HEK293 (cell line): Measurements from ENCODE around the gene NGRN.

Source experiments
- GLI2 ChIP-seq: fragments of 450-650 bp; formaldehyde crosslinking; IDR thresholded peaks from 2 replicates; pipeline ENCODE4; 2017; ENCODE audit warnings: missing biosample characterization, missing genetic modification characterization, low read depth, borderline replicate concordance
- GLIS1 ChIP-seq: fragments of 450-650 bp; formaldehyde crosslinking; IDR thresholded peaks from 2 replicates; pipeline ENCODE4 v1.5.1; 2016; ENCODE audit warnings: missing biosample characterization, missing genetic modification characterization
- HOXC10 ChIP-seq: sonication (generic); formaldehyde crosslinking; IDR thresholded peaks from 2 replicates; pipeline ENCODE4 v1.8.1; 2023; ENCODE audit warnings: mild to moderate bottlenecking, missing genetic modification reagents
- IKZF3 ChIP-seq: fragments of 450-650 bp; IDR thresholded peaks from 2 replicates; pipeline ENCODE4 v1.5.0; 2018; ENCODE audit warnings: missing biosample characterization, mild to moderate bottlenecking, missing genetic modification characterization, moderate library complexity
- KLF10 ChIP-seq: fragments of 450-650 bp; IDR thresholded peaks from 2 replicates; pipeline ENCODE4 v1.5.1; 2018; ENCODE audit warnings: missing biosample characterization, mild to moderate bottlenecking, missing genetic modification characterization
- KLF7 ChIP-seq: fragments of 450-650 bp; formaldehyde crosslinking; IDR thresholded peaks from 2 replicates; pipeline ENCODE4 v1.5.1; 2016; ENCODE audit warnings: missing biosample characterization, missing genetic modification characterization, borderline replicate concordance
- MEIS1 ChIP-seq: sonication (generic); formaldehyde crosslinking; IDR thresholded peaks from 2 replicates; pipeline ENCODE4 v1.8.1; 2022; ENCODE audit warnings: missing genetic modification reagents, mild to moderate bottlenecking, borderline replicate concordance
- OSR2 ChIP-seq: fragments of 450-650 bp; formaldehyde crosslinking; IDR thresholded peaks from 2 replicates; pipeline ENCODE4 v1.5.1; 2016; ENCODE audit warnings: missing biosample characterization, missing genetic modification characterization
- RBAK ChIP-seq: fragments of 450-650 bp; formaldehyde crosslinking; IDR thresholded peaks from 2 replicates; pipeline ENCODE4 v1.5.1; 2016; ENCODE audit warnings: missing biosample characterization, missing genetic modification characterization
- YY2 ChIP-seq: fragments of 450-650 bp; formaldehyde crosslinking; IDR thresholded peaks from 2 replicates; pipeline ENCODE4 v1.5.1; 2016; ENCODE audit warnings: missing biosample characterization, missing genetic modification characterization
- ZBTB17 ChIP-seq: fragments of 450-650 bp; formaldehyde crosslinking; IDR thresholded peaks from 2 replicates; pipeline ENCODE4 v1.5.1; 2016; ENCODE audit warnings: missing biosample characterization, missing genetic modification characterization
- ZBTB21 ChIP-seq: fragments of 450-650 bp; formaldehyde crosslinking; IDR thresholded peaks from 2 replicates; pipeline ENCODE4 v1.5.1; 2017; ENCODE audit warnings: missing biosample characterization, missing genetic modification characterization
- ZBTB48 ChIP-seq: fragments of 450-650 bp; formaldehyde crosslinking; IDR thresholded peaks from 2 replicates; pipeline ENCODE4 v1.5.1; 2016; ENCODE audit warnings: missing biosample characterization, missing genetic modification characterization
- ZFP37 ChIP-seq: fragments of 450-650 bp; formaldehyde crosslinking; IDR thresholded peaks from 2 replicates; pipeline ENCODE4 v1.5.1; 2016; ENCODE audit warnings: missing biosample characterization, missing genetic modification characterization
- ZNF114 ChIP-seq: fragments of 450-650 bp; formaldehyde crosslinking; IDR thresholded peaks from 2 replicates; pipeline ENCODE4 v1.5.0; 2017; ENCODE audit warnings: missing biosample characterization, missing genetic modification characterization
- ZNF121 ChIP-seq: fragments of 450-650 bp; formaldehyde crosslinking; IDR thresholded peaks from 2 replicates; pipeline ENCODE4 v1.5.1; 2016; ENCODE audit warnings: missing biosample characterization, missing genetic modification characterization
- ZNF19 ChIP-seq: fragments of 450-650 bp; formaldehyde crosslinking; IDR thresholded peaks from 2 replicates; pipeline ENCODE4; 2016; ENCODE audit warnings: missing biosample characterization, missing genetic modification characterization, low read depth
- ZNF221 ChIP-seq: fragments of 450-650 bp; formaldehyde crosslinking; IDR thresholded peaks from 2 replicates; pipeline ENCODE4 v1.5.1; 2017; ENCODE audit warnings: missing biosample characterization, missing genetic modification characterization, borderline replicate concordance
- ZNF354C ChIP-seq: fragments of 450-650 bp; formaldehyde crosslinking; IDR thresholded peaks from 2 replicates; pipeline ENCODE4 v1.5.1; 2016; ENCODE audit warnings: missing biosample characterization, missing genetic modification characterization, low read depth, borderline replicate concordance
- ZNF366 ChIP-seq: fragments of 450-650 bp; formaldehyde crosslinking; conservative IDR thresholded peaks from 2 replicates; pipeline ENCODE4 v1.5.1; 2016; ENCODE audit warnings: missing biosample characterization, missing genetic modification characterization
- ZNF37A ChIP-seq: fragments of 450-650 bp; IDR thresholded peaks from 2 replicates; pipeline ENCODE4 v1.5.1; 2018; ENCODE audit warnings: missing biosample characterization, missing genetic modification characterization
- ZNF391 ChIP-seq: fragments of 450-650 bp; formaldehyde crosslinking; IDR thresholded peaks from 2 replicates; pipeline ENCODE4 v1.5.1; 2016; ENCODE audit warnings: low read depth, missing biosample characterization, missing genetic modification characterization, borderline replicate concordance
- ZNF394 ChIP-seq: fragments of 450-650 bp; formaldehyde crosslinking; IDR thresholded peaks from 2 replicates; pipeline ENCODE4 v1.5.1; 2016; ENCODE audit warnings: missing biosample characterization, missing genetic modification characterization, mild to moderate bottlenecking, moderate library complexity, borderline replicate concordance
- ZNF521 ChIP-seq: fragments of 450-650 bp; formaldehyde crosslinking; IDR thresholded peaks from 2 replicates; pipeline ENCODE4 v1.5.1; 2017; ENCODE audit warnings: missing biosample characterization, mild to moderate bottlenecking, missing genetic modification characterization
- ZNF530 ChIP-seq: fragments of 450-650 bp; formaldehyde crosslinking; IDR thresholded peaks from 2 replicates; pipeline ENCODE4 v1.5.1; 2016; ENCODE audit warnings: low read depth, missing biosample characterization, missing genetic modification characterization
- ZNF548 ChIP-seq: fragments of 450-650 bp; formaldehyde crosslinking; IDR thresholded peaks from 2 replicates; pipeline ENCODE4 v1.5.1; 2016; ENCODE audit warnings: missing biosample characterization, missing genetic modification characterization
- ZNF571 ChIP-seq: fragments of 450-650 bp; formaldehyde crosslinking; IDR thresholded peaks from 2 replicates; pipeline ENCODE4 v1.5.0; 2017; ENCODE audit warnings: missing biosample characterization, missing genetic modification characterization
- ZNF610 ChIP-seq: fragments of 450-650 bp; formaldehyde crosslinking; IDR thresholded peaks from 2 replicates; pipeline ENCODE4 v1.5.1; 2016; ENCODE audit warnings: missing biosample characterization, missing genetic modification characterization, borderline replicate concordance
- ZNF624 ChIP-seq: fragments of 450-650 bp; formaldehyde crosslinking; IDR thresholded peaks from 2 replicates; pipeline ENCODE4 v1.5.1; 2017; ENCODE audit warnings: missing biosample characterization, missing genetic modification characterization
- ZNF701 ChIP-seq: fragments of 450-650 bp; formaldehyde crosslinking; IDR thresholded peaks from 2 replicates; pipeline ENCODE4 v1.5.1; 2016; ENCODE audit warnings: missing biosample characterization, missing genetic modification characterization
- ZNF837 ChIP-seq: fragments of 450-650 bp; formaldehyde crosslinking; IDR thresholded peaks from 2 replicates; pipeline ENCODE4 v1.5.1; 2016; ENCODE audit warnings: missing biosample characterization, missing genetic modification characterization
- TF ChIP-seq, protein P1 (sequence below): fragments of 450-650 bp; formaldehyde crosslinking; IDR thresholded peaks from 2 replicates; pipeline ENCODE4 v1.5.1; 2016; ENCODE audit warnings: missing biosample characterization, missing genetic modification characterization
- TF ChIP-seq, protein P2 (sequence below): sonication (generic); formaldehyde crosslinking; IDR thresholded peaks from 2 replicates; pipeline ENCODE4 v1.8.1; 2022; ENCODE audit warnings: mild to moderate bottlenecking, moderate library complexity, missing genetic modification reagents
- TF ChIP-seq, protein P3 (sequence below): fragments of 450-650 bp; formaldehyde crosslinking; IDR thresholded peaks from 2 replicates; pipeline ENCODE4 v1.5.1; 2017; ENCODE audit warnings: missing biosample characterization, missing genetic modification characterization
- TF ChIP-seq, protein P4 (sequence below): fragments of 450-650 bp; formaldehyde crosslinking; IDR thresholded peaks from 2 replicates; pipeline ENCODE4 v1.5.1; 2016; ENCODE audit warnings: missing biosample characterization, missing genetic modification characterization, borderline replicate concordance

NGRN gene

DNA sequence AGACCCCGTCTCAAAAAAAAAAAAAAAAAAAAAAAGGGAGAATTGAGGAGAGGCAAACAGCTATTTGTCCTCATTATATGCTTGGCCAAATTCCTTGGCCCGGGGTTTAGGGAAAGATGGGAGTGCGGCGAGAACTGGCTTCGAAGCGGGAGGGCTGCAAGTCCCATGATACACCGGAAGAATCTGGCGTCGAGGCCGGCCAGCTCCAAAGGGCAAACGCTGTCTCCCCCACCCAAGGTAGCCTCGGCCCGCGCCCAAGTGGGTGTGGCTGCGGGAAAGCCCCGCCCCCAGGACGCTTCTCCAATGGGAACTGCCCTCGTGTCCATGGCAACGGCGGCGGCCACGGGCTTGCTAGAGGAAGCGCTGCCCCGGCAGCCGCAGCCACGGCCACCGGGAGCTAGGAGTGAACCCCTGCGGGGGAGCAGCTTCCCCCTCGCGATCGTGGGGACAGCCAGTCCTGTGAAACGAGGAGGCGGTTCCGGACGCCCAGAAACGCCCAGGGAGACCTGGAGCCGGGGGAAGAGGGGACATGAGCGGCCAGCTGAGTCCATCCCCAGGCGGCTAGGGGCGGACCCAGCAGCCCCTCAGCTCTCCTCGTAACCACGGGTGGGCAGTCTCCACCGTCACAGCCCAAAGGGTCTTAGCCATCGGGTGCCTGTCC lies 16.1 kb upstream of the NGRN start, which contains the start of gene TTLL13 (continued):
- TF ChIP-seq, protein P1, sequence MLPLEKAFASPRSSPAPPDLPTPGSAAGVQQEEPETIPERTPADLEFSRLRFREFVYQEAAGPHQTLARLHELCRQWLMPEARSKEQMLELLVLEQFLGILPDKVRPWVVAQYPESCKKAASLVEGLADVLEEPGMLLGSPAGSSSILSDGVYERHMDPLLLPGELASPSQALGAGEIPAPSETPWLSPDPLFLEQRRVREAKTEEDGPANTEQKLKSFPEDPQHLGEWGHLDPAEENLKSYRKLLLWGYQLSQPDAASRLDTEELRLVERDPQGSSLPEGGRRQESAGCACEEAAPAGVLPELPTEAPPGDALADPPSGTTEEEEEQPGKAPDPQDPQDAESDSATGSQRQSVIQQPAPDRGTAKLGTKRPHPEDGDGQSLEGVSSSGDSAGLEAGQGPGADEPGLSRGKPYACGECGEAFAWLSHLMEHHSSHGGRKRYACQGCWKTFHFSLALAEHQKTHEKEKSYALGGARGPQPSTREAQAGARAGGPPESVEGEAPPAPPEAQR (tag by site-specific recombination): no peak
- TF ChIP-seq ZBTB48 (tag by site-specific recombination) (no peak), GLIS1 (tag by site-specific recombination) (peak; percentile 83), YY2 (no peak), ZNF624 (tag by site-specific recombination) (no peak), ZBTB17 (tag by site-specific recombination) (peak; percentile 46; the same call in 1 of the 2 replicates), ZNF37A (no peak), ZNF19 (tag by site-specific recombination) (no peak), ZNF521 (tag by site-specific recombination) (no peak), ZNF121 (0 out of 2 replicates have a peak, but pooled peaks have one; percentile 9), KLF7 (tag by site-specific recombination) (no peak; the same call in 1 of the 2 replicates), ZNF221 (tag by site-specific recombination) (no peak), GLI2 (tag by site-specific recombination) (no peak), ZNF701 (tag by site-specific recombination) (no peak), OSR2 (peak; percentile 57), ZNF114 (tag by site-specific recombination) (no peak), ZNF366 (tag by site-specific recombination) (no peak), ZNF530 (tag by site-specific recombination) (no peak), MEIS1 (CRISPR knock-in tag) (no peak), HOXC10 (CRISPR knock-in tag) (no peak), ZFP37 (tag by site-specific recombination) (no peak), ZNF571 (no peak), IKZF3 (tag by site-specific recombination) (0 out of 2 replicates have a peak, but pooled peaks have one; percentile 39), ZBTB21 (tag by site-specific recombination) (no peak), KLF10 (tag by site-specific recombination) (no peak), ZNF610 (no peak), ZNF394 (no peak), ZNF391 (tag by site-specific recombination) (no peak), RBAK (no peak), ZNF837 (no peak), ZNF354C (tag by site-specific recombination) (no peak), ZNF548 (tag by site-specific recombination) (no peak)
- TF ChIP-seq, protein P2, sequence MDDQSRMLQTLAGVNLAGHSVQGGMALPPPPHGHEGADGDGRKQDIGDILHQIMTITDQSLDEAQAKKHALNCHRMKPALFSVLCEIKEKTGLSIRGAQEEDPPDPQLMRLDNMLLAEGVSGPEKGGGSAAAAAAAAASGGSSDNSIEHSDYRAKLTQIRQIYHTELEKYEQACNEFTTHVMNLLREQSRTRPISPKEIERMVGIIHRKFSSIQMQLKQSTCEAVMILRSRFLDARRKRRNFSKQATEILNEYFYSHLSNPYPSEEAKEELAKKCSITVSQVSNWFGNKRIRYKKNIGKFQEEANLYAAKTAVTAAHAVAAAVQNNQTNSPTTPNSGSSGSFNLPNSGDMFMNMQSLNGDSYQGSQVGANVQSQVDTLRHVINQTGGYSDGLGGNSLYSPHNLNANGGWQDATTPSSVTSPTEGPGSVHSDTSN: no peak
- TF ChIP-seq, protein P3, sequence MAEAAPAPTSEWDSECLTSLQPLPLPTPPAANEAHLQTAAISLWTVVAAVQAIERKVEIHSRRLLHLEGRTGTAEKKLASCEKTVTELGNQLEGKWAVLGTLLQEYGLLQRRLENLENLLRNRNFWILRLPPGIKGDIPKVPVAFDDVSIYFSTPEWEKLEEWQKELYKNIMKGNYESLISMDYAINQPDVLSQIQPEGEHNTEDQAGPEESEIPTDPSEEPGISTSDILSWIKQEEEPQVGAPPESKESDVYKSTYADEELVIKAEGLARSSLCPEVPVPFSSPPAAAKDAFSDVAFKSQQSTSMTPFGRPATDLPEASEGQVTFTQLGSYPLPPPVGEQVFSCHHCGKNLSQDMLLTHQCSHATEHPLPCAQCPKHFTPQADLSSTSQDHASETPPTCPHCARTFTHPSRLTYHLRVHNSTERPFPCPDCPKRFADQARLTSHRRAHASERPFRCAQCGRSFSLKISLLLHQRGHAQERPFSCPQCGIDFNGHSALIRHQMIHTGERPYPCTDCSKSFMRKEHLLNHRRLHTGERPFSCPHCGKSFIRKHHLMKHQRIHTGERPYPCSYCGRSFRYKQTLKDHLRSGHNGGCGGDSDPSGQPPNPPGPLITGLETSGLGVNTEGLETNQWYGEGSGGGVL (tag by site-specific recombination): no peak
- TF ChIP-seq, protein P4, sequence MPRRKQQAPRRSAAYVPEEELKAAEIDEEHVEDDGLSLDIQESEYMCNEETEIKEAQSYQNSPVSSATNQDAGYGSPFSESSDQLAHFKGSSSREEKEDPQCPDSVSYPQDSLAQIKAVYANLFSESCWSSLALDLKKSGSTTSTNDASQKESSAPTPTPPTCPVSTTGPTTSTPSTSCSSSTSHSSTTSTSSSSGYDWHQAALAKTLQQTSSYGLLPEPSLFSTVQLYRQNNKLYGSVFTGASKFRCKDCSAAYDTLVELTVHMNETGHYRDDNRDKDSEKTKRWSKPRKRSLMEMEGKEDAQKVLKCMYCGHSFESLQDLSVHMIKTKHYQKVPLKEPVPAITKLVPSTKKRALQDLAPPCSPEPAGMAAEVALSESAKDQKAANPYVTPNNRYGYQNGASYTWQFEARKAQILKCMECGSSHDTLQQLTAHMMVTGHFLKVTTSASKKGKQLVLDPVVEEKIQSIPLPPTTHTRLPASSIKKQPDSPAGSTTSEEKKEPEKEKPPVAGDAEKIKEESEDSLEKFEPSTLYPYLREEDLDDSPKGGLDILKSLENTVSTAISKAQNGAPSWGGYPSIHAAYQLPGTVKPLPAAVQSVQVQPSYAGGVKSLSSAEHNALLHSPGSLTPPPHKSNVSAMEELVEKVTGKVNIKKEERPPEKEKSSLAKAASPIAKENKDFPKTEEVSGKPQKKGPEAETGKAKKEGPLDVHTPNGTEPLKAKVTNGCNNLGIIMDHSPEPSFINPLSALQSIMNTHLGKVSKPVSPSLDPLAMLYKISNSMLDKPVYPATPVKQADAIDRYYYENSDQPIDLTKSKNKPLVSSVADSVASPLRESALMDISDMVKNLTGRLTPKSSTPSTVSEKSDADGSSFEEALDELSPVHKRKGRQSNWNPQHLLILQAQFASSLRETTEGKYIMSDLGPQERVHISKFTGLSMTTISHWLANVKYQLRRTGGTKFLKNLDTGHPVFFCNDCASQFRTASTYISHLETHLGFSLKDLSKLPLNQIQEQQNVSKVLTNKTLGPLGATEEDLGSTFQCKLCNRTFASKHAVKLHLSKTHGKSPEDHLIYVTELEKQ (tag by site-specific recombination): no peak
